GM18951 (cell line): ENCODE data around the gene CD151.

Experiments
- POLR2A ChIP-seq: IDR thresholded peaks from 4 replicates; pipeline ENCODE4 v1.6.1; 2011; ENCODE audit warnings: mild to moderate bottlenecking; ENCODE audit not compliant: insufficient read length, insufficient read depth; ENCODE audit errors: extremely low read depth
- in situ Hi-C: fragments of 300-500 bp; cut with MboI; formaldehyde crosslinking; loops from one replicate; pipeline ENCODE4 v1.12.0; 2022; ENCODE audit warnings: low sequenced_read_pairs, mixed read lengths, inconsistent platforms; ENCODE audit not compliant: unreplicated experiment

Gene CD151

DNA sequence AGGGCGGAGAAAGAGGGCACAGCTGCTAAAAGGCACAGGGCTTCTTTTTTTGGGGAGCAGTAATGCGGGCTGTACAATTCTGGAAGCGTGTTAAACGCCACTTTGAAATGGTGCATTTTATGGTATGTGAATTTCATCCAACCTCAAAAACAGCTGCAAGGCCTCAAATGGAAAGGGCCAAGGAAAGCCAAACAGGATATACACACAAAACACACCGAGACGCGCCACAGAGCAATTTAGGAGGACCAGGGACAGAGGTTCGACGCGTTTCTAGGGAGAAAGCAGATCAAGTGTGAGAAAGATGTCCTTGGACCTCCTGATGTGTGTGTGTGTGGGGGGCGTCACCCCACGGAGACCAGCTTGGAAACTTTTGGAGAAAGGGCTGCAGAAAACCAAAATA is 41.0 kb downstream of the CD151 start:
- in situ Hi-C loops, result no loop called here

DNA sequence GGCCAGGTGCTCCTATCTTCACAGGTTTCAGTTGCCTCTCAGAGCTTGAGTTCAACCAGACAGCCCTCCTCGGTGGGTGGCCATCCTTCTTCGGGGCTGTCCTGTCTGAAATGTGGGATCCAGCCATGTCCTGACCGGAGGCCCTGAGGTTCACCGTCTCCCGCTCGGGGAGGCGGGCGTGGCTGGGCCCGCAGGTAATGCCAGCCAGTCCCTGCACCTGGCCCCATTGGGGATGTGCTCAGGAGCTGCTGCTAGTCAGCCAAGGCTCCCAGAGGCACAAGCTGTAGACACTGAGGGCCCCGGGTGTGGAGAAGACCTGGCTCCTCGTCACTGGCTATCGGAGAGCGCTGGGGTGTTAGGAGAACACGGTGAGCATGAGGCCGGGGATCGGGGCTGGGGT is 42.5 kb downstream of the CD151 start:
- TF ChIP-seq POLR2A, result no peak
- in situ Hi-C loops, result loop anchor here (25.0 kb wide), 1 partner anchor 162 kb away; the partner anchor contains the start of gene MUC6

More for the DNA sequence above, 41.0 kb downstream of the CD151 start:
- TF ChIP-seq POLR2A, result no peak

DNA sequence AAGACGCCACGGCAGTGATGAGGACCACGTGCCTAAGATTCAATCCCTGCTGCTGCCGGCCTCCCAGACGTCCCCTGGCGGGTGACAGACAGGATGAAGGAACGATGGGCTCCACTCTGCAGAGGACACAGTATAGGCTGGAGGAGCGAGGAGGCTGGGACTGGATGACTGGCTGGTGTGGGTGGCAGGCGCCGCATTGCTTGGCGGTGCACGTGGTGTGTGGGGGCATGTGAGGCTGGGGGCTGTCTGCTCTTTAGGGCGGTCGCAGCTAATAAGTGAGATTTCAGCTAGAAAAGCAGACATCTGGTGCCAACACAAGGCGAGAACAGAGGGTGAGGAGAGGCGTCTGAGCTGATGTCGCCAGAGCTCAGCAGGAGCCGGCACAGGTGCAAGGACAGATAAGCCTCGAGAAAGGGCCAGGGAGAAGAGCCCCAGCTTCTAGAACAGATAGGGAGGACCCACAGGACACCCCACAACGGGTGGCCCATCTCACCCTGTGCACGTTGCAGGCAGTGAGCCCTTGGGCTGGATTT is 43.1 kb downstream of the CD151 start:
- in situ Hi-C loops, result loop anchor here (25.0 kb wide), 1 partner anchor 161 kb away; the partner anchor contains the start of gene MUC6
- TF ChIP-seq POLR2A, result no peak

DNA sequence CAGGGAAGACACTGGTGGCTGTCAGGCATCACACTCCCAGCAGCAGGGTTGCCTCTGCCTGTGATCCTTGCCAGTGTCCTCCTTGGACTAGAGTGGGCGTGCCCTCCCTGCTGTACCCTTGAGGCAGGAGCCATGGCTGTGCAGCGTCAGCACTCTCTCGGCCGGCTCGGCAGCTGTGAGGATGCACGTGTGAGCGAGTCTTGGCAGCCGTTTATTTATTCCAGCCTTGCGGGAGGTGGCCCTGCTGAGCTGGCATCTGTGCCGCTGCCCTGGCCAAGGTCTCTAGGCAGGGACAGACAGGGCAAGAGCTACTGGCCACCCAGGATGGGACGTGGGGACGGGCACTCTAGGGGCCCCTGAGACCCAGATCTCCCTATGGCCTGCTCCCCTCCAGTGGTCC is 43.8 kb downstream of the CD151 start:
- TF ChIP-seq POLR2A, result no peak
- in situ Hi-C loops, result loop anchor here (25.0 kb wide), 1 partner anchor 161 kb away; the partner anchor contains the start of gene MUC6

DNA sequence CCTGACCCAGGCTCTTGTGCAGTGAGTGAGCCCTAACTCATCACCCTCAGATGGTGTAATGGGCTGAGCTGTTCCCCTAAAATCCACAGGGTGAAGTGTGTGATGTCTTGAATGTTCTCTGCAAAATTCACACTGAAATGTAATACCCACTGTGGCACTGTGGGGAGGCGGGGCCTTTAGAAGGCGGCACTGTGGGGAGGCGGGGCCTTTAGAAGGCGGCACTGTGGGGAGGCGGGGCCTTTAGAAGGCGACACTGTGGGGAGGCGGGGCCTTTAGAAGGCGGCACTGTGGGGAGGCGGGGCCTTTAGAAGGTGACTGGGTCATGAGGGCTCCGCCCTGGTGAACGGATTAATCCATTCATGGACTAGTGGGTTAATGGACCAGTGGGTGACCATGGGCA is 44.8 kb downstream of the CD151 start:
- no peak for TF ChIP-seq POLR2A
- in situ Hi-C loops, result loop anchor here (25.0 kb wide), 1 partner anchor 160 kb away; the partner anchor contains the start of gene MUC6

DNA sequence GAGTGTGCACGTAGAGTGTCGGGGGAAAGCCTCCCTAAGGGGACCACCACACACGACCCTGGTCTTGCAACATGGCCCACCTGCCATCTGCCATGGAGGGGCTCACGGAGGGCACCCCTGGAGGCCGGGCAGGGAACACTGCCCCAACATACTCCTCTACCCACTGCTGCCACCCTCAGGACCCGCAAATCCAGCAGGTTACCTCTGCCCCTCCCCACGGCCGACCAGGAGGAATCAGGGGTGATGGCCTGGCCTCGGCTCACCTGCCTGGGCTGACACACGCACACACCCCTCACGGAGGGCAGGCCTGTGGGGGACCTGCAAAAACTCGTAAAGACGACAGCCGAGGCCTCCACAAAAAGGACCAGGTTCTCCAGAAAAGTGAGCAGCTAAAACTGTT is 47.7 kb downstream of the CD151 start:
- no peak for TF ChIP-seq POLR2A
- in situ Hi-C loops, result loop anchor here (25.0 kb wide), 1 partner anchor 157 kb away; the partner anchor contains the start of gene MUC6

DNA sequence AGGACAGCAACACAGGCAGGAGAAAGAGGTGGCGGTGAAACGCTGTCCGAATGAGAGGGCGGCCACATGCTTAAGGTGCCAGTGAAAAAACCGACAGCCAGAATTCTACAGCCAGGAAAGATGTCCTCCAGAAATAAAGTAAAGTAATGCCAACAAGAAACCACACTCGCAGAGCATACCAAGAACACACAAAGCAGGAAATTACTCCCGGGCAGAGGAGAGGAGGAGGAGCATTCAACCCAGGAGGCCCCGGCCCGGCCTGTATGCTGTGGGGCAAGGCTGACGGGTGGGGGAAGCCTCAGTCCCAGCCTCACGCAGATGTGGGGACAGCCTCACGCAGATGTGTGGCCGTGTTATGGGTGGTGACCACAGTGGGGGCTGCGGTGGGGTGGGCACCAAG is 49.8 kb downstream of the CD151 start:
- in situ Hi-C loops, result loop anchor here (25.0 kb wide), 1 partner anchor 155 kb away; the partner anchor contains the start of gene MUC6
- no peak for TF ChIP-seq POLR2A

DNA sequence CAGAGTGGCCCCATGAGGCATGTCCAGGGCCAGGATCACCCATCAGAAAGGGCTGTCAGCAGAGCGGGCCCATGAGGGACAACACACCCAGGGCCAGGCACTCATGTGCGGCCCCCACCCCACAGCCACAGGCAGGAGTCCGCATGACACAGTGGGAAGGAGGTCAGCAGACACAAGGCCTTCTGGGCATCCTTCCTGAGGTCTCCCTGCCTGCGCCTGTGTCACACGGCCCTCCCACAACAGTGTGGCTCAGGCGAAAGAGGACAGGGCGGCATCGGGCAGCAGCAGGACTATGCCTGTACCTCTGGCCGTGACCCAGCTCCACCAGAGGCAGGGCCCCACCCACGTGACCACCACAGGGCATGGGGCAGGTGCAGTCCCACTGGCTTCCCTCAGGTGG is 50.8 kb downstream of the CD151 start:
- in situ Hi-C loops, result loop anchor here (25.0 kb wide), 1 partner anchor 154 kb away; the partner anchor contains the start of gene MUC6
- TF ChIP-seq POLR2A, result no peak

DNA sequence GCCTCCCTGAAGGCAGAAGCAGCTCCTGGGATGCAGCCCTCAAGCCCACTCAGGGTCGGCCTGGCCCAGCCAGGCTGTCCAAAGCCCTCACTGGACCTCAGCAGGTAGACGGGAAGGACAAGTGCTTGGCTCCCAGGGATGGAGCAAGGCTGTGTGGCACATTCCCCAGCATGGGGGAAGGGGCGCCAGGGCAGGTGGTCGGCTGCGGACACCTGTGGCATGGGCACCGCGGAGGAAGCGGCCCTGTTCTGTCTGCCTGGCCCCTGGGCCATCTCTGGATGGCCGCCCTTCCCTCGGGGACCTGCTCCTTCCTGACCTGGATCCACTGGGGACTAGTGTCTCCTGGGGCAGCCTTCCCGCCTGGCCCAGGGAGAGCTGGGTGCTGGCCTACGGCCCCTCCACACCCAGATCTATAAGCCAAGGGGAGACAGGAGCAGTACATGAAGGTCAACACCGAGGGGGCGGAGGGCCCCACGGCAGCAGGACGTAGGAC is 51.9 kb downstream of the CD151 start:
- in situ Hi-C loops, result loop anchor here (25.0 kb wide), 1 partner anchor 153 kb away; the partner anchor contains the start of gene MUC6
- TF ChIP-seq POLR2A, result no peak

DNA sequence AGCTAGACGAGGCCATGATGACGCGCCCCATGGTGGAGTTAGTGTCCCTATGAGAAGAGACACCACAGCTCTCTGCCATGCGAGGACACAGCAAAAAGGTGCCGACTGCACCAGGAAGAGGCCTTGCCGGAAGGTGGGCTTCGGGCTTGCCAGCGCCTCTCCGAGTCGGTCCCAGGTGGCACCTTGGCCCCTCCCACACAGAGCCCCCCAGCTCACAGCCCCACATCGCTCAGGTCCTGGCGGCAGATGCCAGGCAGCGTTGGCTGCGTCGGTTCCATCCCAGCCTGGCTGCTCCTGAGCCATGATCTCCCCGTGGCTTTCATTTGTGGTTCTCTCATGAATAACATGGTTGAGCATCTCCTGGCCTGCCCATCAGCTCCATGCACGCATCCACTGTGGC is 53.8 kb downstream of the CD151 start:
- in situ Hi-C loops, result loop anchor here (25.0 kb wide), 1 partner anchor 151 kb away; the partner anchor contains the start of gene MUC6
- TF ChIP-seq POLR2A, result no peak

DNA sequence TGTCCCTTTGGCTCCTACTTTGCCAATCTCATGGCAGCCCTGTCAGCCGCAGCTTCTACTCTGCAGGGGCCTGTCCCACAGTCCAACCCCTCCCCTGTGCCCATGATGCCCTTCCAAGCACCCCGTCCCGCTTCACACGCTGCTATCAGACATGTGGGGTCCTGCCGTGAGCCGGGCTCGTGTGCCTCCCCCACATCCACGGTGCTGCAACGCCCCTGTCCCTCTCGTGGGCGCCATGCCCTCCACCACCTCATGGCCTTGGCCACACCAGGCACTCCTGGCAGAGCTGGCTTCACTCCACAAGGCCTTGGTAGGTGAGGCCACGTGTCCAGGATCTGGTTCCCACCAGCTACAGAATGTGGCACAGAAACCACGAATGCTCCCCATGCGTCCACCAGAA is 54.8 kb downstream of the CD151 start:
- in situ Hi-C loops, result loop anchor here (25.0 kb wide), 1 partner anchor 150 kb away; the partner anchor contains the start of gene MUC6
- TF ChIP-seq POLR2A, result no peak
